Activated T-cell treated with anti-CD3 and anti-CD28 coated beads, Interleukin-2, amount 50 U/mL, for 4 hours (primary cell): ENCODE results near the gene DNASE2. TPM values are rescaled to one million over a fixed set of nuclear protein-coding genes. Genes with fewer than 3 reads are reported as not detected.
A peak's percentile ranks its signal among the peaks of the same experiment; 100 is the strongest.

Experiments used
- ATAC-seq, 2 donors: fragments of 200-7000 bp; cut with Tn5 transposase; one replicate each; pipeline ENCODE4 v1.10.0; 2021
- DNase-seq: peaks from one replicate; pipeline ENCODE4 v3.0.0-alpha.2; 2020
- H3K27me3 Mint-ChIP-seq: one replicate; pipeline ENCODE4 v1.8.0; 2021; ENCODE audit warnings: low read depth, mixed read lengths
- H3K36me3 Mint-ChIP-seq: one replicate; pipeline ENCODE4 v1.8.0; 2022; ENCODE audit warnings: mixed read lengths; ENCODE audit not compliant: insufficient read depth
- H3K4me1 Mint-ChIP-seq: one replicate; pipeline ENCODE4 v1.8.0; 2021; ENCODE audit warnings: low read depth, mixed read lengths
- H3K4me3 Mint-ChIP-seq: one replicate; pipeline ENCODE4 v1.8.0; 2021; ENCODE audit warnings: mild to moderate bottlenecking, moderate library complexity, mixed read lengths
- H3K9me3 Mint-ChIP-seq: one replicate; pipeline ENCODE4 v1.8.0; 2021; ENCODE audit warnings: mixed read lengths
- total RNA-seq, 3 donors: library from RNA; stranded (reverse); gene quantifications; one replicate each; pipeline ENCODE4 v1.2.1, GENCODE V29; 2021

The DNASE2 gene
- total RNA-seq, 3 donors from 2014 or later: 14.3 to 19.5 (median 15.9) TPM

- Mint-ChIP-seq H3K27me3 (peaks cover 80% of the 10 kb centered on the region), H3K4me1 (peaks cover 30% of the 10 kb centered on the region), H3K9me3 (no peaks in the 10 kb centered on the region), H3K4me3 (peak within 1 kb of the TSS; percentile 48), H3K36me3 (no peaks in the 10 kb centered on the region)
- peak; percentile 34 for DNase-seq
- peak; percentile 64 to 68 for ATAC-seq
These were observed 42.9 kb downstream of the DNASE2 start, which contains the start of gene MAST1 for GRCh38 chr19:12838182-12838885. Gene MAST1 (plus strand): TSS chr19:12838515. CDS start chr19:12838573, 58 bp downstream.

GRCh38 chr19:12837225-12837624, 44.0 kb downstream of the DNASE2 start:
- Mint-ChIP-seq H3K9me3 (no peaks in the 10 kb centered on the region), H3K4me3 (no peak overlapping the region), H3K4me1 (peaks cover 37% of the 10 kb centered on the region)

GRCh38 chr19:12836529-12836863, 44.8 kb downstream of the DNASE2 start:
- Mint-ChIP-seq H3K4me3 (no peak overlapping the region), H3K4me1 (peaks cover 38% of the 10 kb centered on the region)

More at GRCh38 chr19:12837225-12837624, 44.0 kb downstream of the DNASE2 start:
- no peak for DNase-seq
- peak; percentile 25 to 35 for ATAC-seq
- Mint-ChIP-seq H3K27me3 (peaks cover 80% of the 10 kb centered on the region), H3K36me3 (no peaks in the 10 kb centered on the region)

GRCh38 chr19:12834976-12835757, 46.1 kb downstream of the DNASE2 start:
- no peak for ATAC-seq
- no peak for DNase-seq
- Mint-ChIP-seq H3K36me3 (no peaks in the 10 kb centered on the region), H3K4me1 (peaks cover 29% of the 10 kb centered on the region), H3K4me3 (no peak overlapping the region), H3K9me3 (no peaks in the 10 kb centered on the region), H3K27me3 (peaks cover 81% of the 10 kb centered on the region)

More at GRCh38 chr19:12836529-12836863, 44.8 kb downstream of the DNASE2 start:
- ATAC-seq (no peak), DNase-seq (no peak)
- no peaks in the 10 kb centered on the region for H3K36me3 Mint-ChIP-seq
- peaks cover 81% of the 10 kb centered on the region for H3K27me3 Mint-ChIP-seq
- no peaks in the 10 kb centered on the region for H3K9me3 Mint-ChIP-seq

GRCh38 chr19:12834566-12834943, 46.7 kb downstream of the DNASE2 start, which contains the start of gene RTBDN:
Gene RTBDN (minus strand): TSS chr19:12834579. CDS start chr19:12829979, 4,600 bp downstream.
- H3K4me1 Mint-ChIP-seq: peaks cover 28% of the 10 kb centered on the region
- H3K9me3 Mint-ChIP-seq: no peaks in the 10 kb centered on the region
- no peak for ATAC-seq
- H3K4me3 Mint-ChIP-seq: peak within 1 kb of the TSS; percentile 44
- H3K27me3 Mint-ChIP-seq: peaks cover 81% of the 10 kb centered on the region
- H3K36me3 Mint-ChIP-seq: no peaks in the 10 kb centered on the region
- no peak for DNase-seq

GRCh38 chr19:12833738-12834565, 47.3 kb downstream of the DNASE2 start:
- Mint-ChIP-seq H3K36me3 (no peaks in the 10 kb centered on the region), H3K4me3 (peak overlapping the region; percentile 44), H3K27me3 (peaks cover 80% of the 10 kb centered on the region), H3K4me1 (peaks cover 22% of the 10 kb centered on the region), H3K9me3 (no peaks in the 10 kb centered on the region)
- ATAC-seq (peak; percentile 19), DNase-seq (peak; percentile 27)

GRCh38 chr19:12833418-12833737, 47.9 kb downstream of the DNASE2 start:
- Mint-ChIP-seq H3K9me3 (no peaks in the 10 kb centered on the region), H3K4me1 (peaks cover 21% of the 10 kb centered on the region), H3K4me3 (no peak overlapping the region), H3K27me3 (peaks cover 82% of the 10 kb centered on the region), H3K36me3 (no peaks in the 10 kb centered on the region)
- ATAC-seq: no peak
- no peak for DNase-seq

- no peak for DNase-seq
- Mint-ChIP-seq H3K9me3 (no peaks in the 10 kb centered on the region), H3K4me1 (peaks cover 15% of the 10 kb centered on the region), H3K27me3 (peaks cover 82% of the 10 kb centered on the region), H3K36me3 (no peaks in the 10 kb centered on the region), H3K4me3 (no peak overlapping the region)
- ATAC-seq: peak in 1 of 2 donors; percentile 52
These were observed 52.8 kb downstream of the DNASE2 start for GRCh38 chr19:12828494-12828893.

GRCh38 chr19:12825254-12826131, 55.8 kb downstream of the DNASE2 start:
- Mint-ChIP-seq H3K27me3 (peaks cover 56% of the 10 kb centered on the region), H3K36me3 (no peaks in the 10 kb centered on the region), H3K9me3 (peaks cover 7% of the 10 kb centered on the region), H3K4me1 (peaks cover 5% of the 10 kb centered on the region), H3K4me3 (no peak overlapping the region)
- ATAC-seq (peak; percentile 38 to 47), DNase-seq (no peak)

Other genes starting within 250 kb of the DNASE2 start
- 100 to 1,000 TPM in 2 of 3 donors, 10 to 100 TPM in 1; 97.3 to 131 (median 127) TPM for gene MAN2B1, start 214.7 kb downstream of the DNASE2 start, total RNA-seq
- gene WDR83, start 214.6 kb downstream of the DNASE2 start, total RNA-seq: 10 to 100 TPM; 27.8 to 29.6 (median 28.3) TPM
- 100 to 1,000 TPM; 129 to 137 (median 132) TPM for gene DHPS, start 199.6 kb downstream of the DNASE2 start, total RNA-seq
- gene GNG14, start 193.5 kb downstream of the DNASE2 start, total RNA-seq: not detected
- gene FBXW9, start 184.8 kb downstream of the DNASE2 start, total RNA-seq: 1 to 10 TPM; 7.9 to 9.9 (median 9.4) TPM
- gene TNPO2, start 157.5 kb downstream of the DNASE2 start, total RNA-seq: 100 to 1,000 TPM; 223 to 236 (median 232) TPM
- 100 to 1,000 TPM; 223 to 251 (median 235) TPM for gene TRIR, start 146.8 kb downstream of the DNASE2 start, total RNA-seq
- 10 to 100 TPM; 92.8 to 95.1 (median 93.8) TPM for gene GET3, start 144.0 kb downstream of the DNASE2 start, total RNA-seq
- gene BEST2, start 129.7 kb downstream of the DNASE2 start, total RNA-seq: not detected
- gene HOOK2, start 105.9 kb downstream of the DNASE2 start, total RNA-seq: 1 to 10 TPM; 5.9 to 8.4 (median 6.0) TPM
- 100 to 1,000 TPM; 261 to 295 (median 287) TPM for gene JUNB, start 90.0 kb downstream of the DNASE2 start, total RNA-seq
- 100 to 1,000 TPM; 185 to 224 (median 211) TPM for gene PRDX2, start 79.6 kb downstream of the DNASE2 start, total RNA-seq
- 10 to 100 TPM; 10.3 to 18.8 (median 12.6) TPM for gene THSD8, start 79.4 kb downstream of the DNASE2 start, total RNA-seq
- gene RNASEH2A, start 74.9 kb downstream of the DNASE2 start, total RNA-seq: 10 to 100 TPM; 32.3 to 42.7 (median 39.1) TPM
- gene RTBDN, start 46.9 kb downstream of the DNASE2 start, total RNA-seq: not detected
- gene MAST1, start 42.9 kb downstream of the DNASE2 start, total RNA-seq: 1 to 10 TPM in 1 of 3 donors, under 1 TPM in 2; 0.37 to 1.0 (median 0.38) TPM
- gene KLF1, start 5.8 kb upstream of the DNASE2 start, total RNA-seq: under 1 TPM; 0.55 to 0.92 (median 0.68) TPM
- gene GCDH, start 9.7 kb upstream of the DNASE2 start, total RNA-seq: 10 to 100 TPM; 60.1 to 85.8 (median 72.8) TPM
- under 1 TPM; 0.53 to 0.91 (median 0.87) TPM for gene SYCE2, start 37.8 kb upstream of the DNASE2 start, total RNA-seq
- gene FARSA, start 52.3 kb upstream of the DNASE2 start, total RNA-seq: 100 to 1,000 TPM; 345 to 368 (median 368) TPM
- 1,000 to 10,000 TPM; 1,489 to 1,621 (median 1,575) TPM for gene CALR, start 57.2 kb upstream of the DNASE2 start, total RNA-seq
- 100 to 1,000 TPM; 256 to 265 (median 264) TPM for gene RAD23A, start 64.4 kb upstream of the DNASE2 start, total RNA-seq
- 10 to 100 TPM; 60.5 to 65.2 (median 61.8) TPM for gene GADD45GIP1, start 75.8 kb upstream of the DNASE2 start, total RNA-seq
- gene DAND5, start 88.1 kb upstream of the DNASE2 start, total RNA-seq: not detected
- 10 to 100 TPM; 11.1 to 20.4 (median 16.1) TPM for gene NFIX, start 114.0 kb upstream of the DNASE2 start, total RNA-seq
- 1 to 10 TPM; 1.9 to 3.0 (median 2.9) TPM for gene LYL1, start 221.4 kb upstream of the DNASE2 start, total RNA-seq
- 100 to 1,000 TPM; 240 to 248 (median 246) TPM for gene TRMT1, start 235.3 kb upstream of the DNASE2 start, total RNA-seq
- gene NACC1, start 236.8 kb upstream of the DNASE2 start, total RNA-seq: 100 to 1,000 TPM; 127 to 137 (median 134) TPM